Skin of body (tissue), 3 donors: ENCODE data around the gene TMEM179B. TPM values are rescaled to one million over a fixed set of nuclear protein-coding genes. Genes with fewer than 3 reads are reported as not detected.

Experiments used
- DNase-seq: peaks from one replicate; lab custom pipeline; 2025; lab: John Stamatoyannopoulos, UW
- small RNA-seq: library from RNA; depleted of rRNA; stranded (forward); fragments of <200 nt; gene quantifications from one replicate; pipeline ENCODE3, GENCODE V24; 2014; ENCODE audit warnings: low replicate concordance
- total RNA-seq: library from RNA; depleted of rRNA; stranded (reverse); fragments of >200 nt; gene quantifications from one replicate; pipeline ENCODE4 v1.2.3, GENCODE V29; 2014

The TMEM179B gene
- total RNA-seq, 1 donor from 2014 or later: 16.9 TPM

DNA sequence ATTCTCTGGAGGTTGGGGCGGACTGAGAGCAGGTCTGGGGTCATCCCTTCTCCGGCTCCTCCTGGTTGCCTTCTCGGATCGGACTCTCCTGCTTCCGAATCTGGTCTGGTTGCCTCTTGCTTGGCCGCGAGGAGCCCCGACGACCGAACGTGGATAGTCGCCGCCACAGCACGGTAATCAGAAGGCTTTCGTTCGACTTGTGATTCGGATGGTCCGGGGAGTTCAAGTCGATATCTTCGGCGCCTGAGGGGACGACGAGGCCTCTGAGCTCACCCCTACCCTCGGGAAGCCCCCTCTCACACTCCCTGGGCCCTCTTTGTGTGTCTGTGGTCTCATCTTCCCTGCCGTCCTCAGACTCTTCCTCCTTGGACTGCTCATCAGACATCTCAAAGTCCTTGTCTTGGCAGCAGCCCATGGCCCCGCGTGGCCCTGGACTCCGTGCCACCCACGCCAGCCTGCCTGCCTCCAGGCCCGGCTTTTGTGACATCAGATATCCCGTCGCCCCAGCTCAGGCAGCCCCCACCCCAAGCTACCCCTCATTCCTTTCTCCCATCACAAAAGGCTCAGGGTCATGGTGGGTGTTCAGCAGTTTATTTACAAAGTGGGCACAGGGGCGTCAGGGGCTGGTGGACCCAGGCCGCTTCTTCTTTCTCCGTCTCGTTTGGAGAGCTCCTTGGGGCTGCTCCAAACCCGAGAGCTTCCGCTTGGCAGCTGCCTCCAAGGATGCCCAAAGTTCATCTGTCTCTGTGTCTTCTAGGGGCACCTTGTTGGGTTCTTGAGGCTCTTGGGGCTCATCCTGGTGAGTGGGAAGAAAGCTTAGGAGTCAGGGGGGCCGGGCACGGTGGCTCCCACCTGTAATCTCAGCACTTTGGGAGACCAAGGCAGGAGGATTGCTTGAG is 45.4 kb downstream of the TMEM179B start, which contains the start of gene TEX54:
TEX54 (minus strand) TSS at position 506 of the 899 bp plus-strand sequence.
- DNase-seq: no peak

DNA sequence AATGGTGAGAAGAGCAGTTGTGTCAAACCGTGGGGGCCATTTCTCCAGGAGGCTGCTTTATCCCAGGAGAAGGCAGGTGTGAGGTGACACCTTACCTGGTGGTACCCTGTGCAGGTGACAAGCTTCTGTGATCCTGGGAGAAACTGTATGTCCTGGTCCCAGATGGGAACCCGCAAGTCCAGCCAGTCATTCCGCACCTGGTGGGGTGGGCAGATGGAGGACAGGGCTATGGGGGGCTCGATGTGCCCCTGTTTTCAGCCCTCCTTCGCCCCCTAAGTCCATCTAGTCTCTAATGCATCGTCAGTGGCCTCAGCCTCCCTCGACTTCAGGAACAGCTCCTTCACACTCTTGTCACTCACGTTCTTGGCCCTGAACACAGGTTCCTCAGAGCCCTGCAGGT is 48.1 kb downstream of the TMEM179B start:
- DNase-seq: no peak

DNA sequence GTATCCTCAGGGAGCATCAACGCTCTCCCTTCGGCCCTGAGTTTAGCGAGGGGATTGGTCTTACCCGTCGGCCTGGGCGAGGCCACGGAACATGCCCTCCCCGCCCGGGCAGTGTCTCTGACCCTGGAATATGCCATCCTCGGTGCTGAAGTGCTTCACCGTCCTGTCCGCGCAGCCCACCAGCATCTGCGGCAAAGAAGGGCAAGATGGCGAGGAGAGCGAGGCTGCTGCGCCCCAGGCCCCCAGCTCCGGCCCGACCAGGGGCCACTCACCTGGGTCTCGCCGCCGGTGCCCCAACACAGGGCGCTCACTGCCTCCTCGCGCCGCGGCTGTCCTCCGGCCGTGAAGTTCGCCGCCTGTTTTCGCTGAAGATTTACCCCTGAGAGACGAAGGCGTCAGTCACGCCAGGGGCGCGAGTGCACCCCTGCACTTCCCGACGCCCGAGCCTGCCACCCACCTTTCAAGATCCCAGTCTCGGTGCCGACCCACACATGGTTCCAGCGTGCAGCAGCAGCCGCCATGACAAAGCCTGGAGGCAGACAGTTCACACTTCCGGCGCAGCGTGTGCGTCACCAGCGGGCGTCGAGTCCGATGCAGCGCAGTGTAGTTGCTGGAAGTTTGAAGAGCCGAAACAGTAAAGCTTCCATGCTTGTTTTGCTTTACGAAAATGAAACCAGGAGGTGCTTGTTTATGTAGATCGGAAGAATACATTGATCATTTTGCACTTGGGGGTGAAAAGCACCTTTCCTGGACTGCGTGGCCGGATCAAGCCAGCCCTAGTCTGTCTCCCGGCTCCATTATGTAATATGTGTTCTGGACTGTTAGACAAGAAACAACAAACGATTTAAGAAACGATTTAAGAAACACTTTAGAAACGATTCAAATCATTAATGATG is 52.1 kb downstream of the TMEM179B start, which contains the start of gene WDR74:
WDR74 (minus strand) TSS at position 541 of the 896 bp plus-strand sequence; CDS start at position 521, 20 bp downstream.
- peak; percentile 94 for DNase-seq

Small RNA genes lying within 50 kb of the gene (small RNA-seq; reads per million reads assigned to genes)
- gene MIR6514 (0.17 reads per million), gene RNU6-118P (not detected)

Other genes starting within 250 kb of the TMEM179B start
- gene AHNAK, start 240.6 kb upstream of the TMEM179B start, total RNA-seq: 567 TPM
- gene EEF1G, start 213.5 kb upstream of the TMEM179B start, total RNA-seq: 1,310 TPM
- 4.1 TPM for gene TUT1, start 195.9 kb upstream of the TMEM179B start, total RNA-seq
- 78.4 TPM for gene MTA2, start 185.5 kb upstream of the TMEM179B start, total RNA-seq
- 14.6 TPM for gene EML3, start 174.6 kb upstream of the TMEM179B start, total RNA-seq
- gene ROM1, start 174.1 kb upstream of the TMEM179B start, total RNA-seq: 1.5 TPM
- 12.5 TPM for gene B3GAT3, start 165.4 kb upstream of the TMEM179B start, total RNA-seq
- gene GANAB, start 140.8 kb upstream of the TMEM179B start, total RNA-seq: 103 TPM
- gene INTS5, start 134.1 kb upstream of the TMEM179B start, total RNA-seq: 8.5 TPM
- 23.7 TPM for gene C11orf98, start 122.2 kb upstream of the TMEM179B start, total RNA-seq
- 9.9 TPM for gene CSKMT, start 122.1 kb upstream of the TMEM179B start, total RNA-seq
- 5.6 TPM for gene UQCC3, start 115.7 kb upstream of the TMEM179B start, total RNA-seq
- 6.4 TPM for gene LBHD1, start 115.1 kb upstream of the TMEM179B start, total RNA-seq
- 57.2 TPM for gene UBXN1, start 108.3 kb upstream of the TMEM179B start, total RNA-seq
- gene LRRN4CL, start 97.9 kb upstream of the TMEM179B start, total RNA-seq: 12.7 TPM
- 21.6 TPM for gene BSCL2, start 80.0 kb upstream of the TMEM179B start, total RNA-seq
- gene GNG3, start 79.7 kb upstream of the TMEM179B start, total RNA-seq: not detected
- 33.3 TPM for gene HNRNPUL2, start 59.9 kb upstream of the TMEM179B start, total RNA-seq
- 23.9 TPM for gene TTC9C, start 58.9 kb upstream of the TMEM179B start, total RNA-seq
- 7.0 TPM for gene ZBTB3, start 33.2 kb upstream of the TMEM179B start, total RNA-seq
- 53.7 TPM for gene POLR2G, start 25.8 kb upstream of the TMEM179B start, total RNA-seq
- 13.8 TPM for gene TAF6L, start 16.0 kb upstream of the TMEM179B start, total RNA-seq
- 9.3 TPM for gene TMEM223, start 4.6 kb downstream of the TMEM179B start, total RNA-seq
- gene NXF1, start 18.0 kb downstream of the TMEM179B start, total RNA-seq: 33.4 TPM
- 38.2 TPM for gene STX5, start 44.6 kb downstream of the TMEM179B start, total RNA-seq
- not detected for gene TEX54, start 45.4 kb downstream of the TMEM179B start, total RNA-seq
- gene WDR74, start 52.2 kb downstream of the TMEM179B start, total RNA-seq: 36.1 TPM
- 124 TPM for gene SLC3A2, start 93.5 kb downstream of the TMEM179B start, total RNA-seq
- 0.69 TPM for gene CHRM1, start 134.0 kb downstream of the TMEM179B start, total RNA-seq
- gene SLC22A6, start 197.6 kb downstream of the TMEM179B start, total RNA-seq: not detected
- gene SLC22A8, start 228.4 kb downstream of the TMEM179B start, total RNA-seq: not detected